ENCODE results near the gene MX2.

GRCh38 chr21:41327753-41328152 lies 34.1 kb upstream of the MX2 start:
- TF ChIP-seq CTCF (conservative IDR thresholded peaks at IDR 0.05 in 1 of 2, IDR thresholded peaks at IDR 0.05 in 1 of 2; ENCODE audit: low read depth in 1 of 2, low read length in 2 of 2), result no peak
- no peak for TF ChIP-seq EZH2 (IDR thresholded peaks at IDR 0.05; ENCODE audit: low read length, missing control alignments)

Measured in fibroblast of lung (primary cell).